ENCODE data around the gene WWOX. TPM values are rescaled to one million over a fixed set of nuclear protein-coding genes. Genes with fewer than 3 reads are reported as not detected.

The WWOX gene
- total RNA-seq (2022; extraction: Qiagen RNA extraction; ENCODE audit: low read depth): 11.3 to 23.1 TPM (median 14.0 TPM) in 5 replicates

GRCh38 chr16:78099271-78100111, at the start of gene WWOX:
Gene WWOX, plus strand, starts transcription at chr16:78099654.

Other genes with a start within 250 kb of the WWOX start
- not detected in 5 replicates for gene CLEC3A, start 77.1 kb upstream of the WWOX start, total RNA-seq (2022; extraction: Qiagen RNA extraction; ENCODE audit: low read depth)

All from A549 treated with DMSO at 1 μM for 4 hours (cell line).